GM19438 (cell line): ENCODE measurements around the gene MAGEB10.
"Not testable (repeated sequence)": the region's sequence is repeated elsewhere in the genome, so short reads cannot be mapped to it uniquely, and the experiment has no call there.

Source experiments
- ATAC-seq: cut with Tn5 transposase; IDR thresholded peaks from one replicate; pipeline ENCODE4 v1.9.1; 2021; ENCODE audit warnings: low read depth; ENCODE audit not compliant: unreplicated experiment

Gene MAGEB10

GRCh38 chrX:27807690-27808089, at the start of gene MAGEB10:
Gene MAGEB10, plus strand, starts transcription at chrX:27807990. Its CDS starts 13,317 bp downstream, at chrX:27821307.
- no peak for ATAC-seq

- no peak for ATAC-seq
These were observed 42.1 kb upstream of the MAGEB10 start for GRCh38 chrX:27765718-27766117.

- no peak for ATAC-seq
These were observed 40.4 kb upstream of the MAGEB10 start for GRCh38 chrX:27767387-27767786.

- no peak for ATAC-seq
These were observed 31.8 kb upstream of the MAGEB10 start for GRCh38 chrX:27775984-27776383.

GRCh38 chrX:27796640-27797257, 11.0 kb upstream of the MAGEB10 start:
- no peak for ATAC-seq

DNA sequence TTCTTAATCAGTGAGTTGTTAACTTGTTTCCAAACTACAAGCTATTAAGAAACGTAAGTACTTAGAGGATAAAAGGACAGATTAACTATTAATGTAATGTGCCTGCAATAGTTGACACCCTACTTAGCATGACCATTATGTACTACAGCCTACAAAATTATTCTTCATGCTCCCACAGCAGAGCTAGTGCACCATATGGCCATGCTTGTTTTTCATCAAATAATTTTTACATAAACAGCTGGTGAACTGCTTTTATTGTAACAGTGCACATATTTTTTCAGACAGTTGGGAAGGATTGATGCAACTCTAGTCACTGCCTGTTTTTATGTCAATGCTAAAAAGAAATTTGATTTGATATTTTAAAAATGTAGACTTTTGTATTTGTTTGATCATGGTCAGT, 10.2 kb upstream of the MAGEB10 start:
- ATAC-seq, result no peak

GRCh38 chrX:27808226-27808625, 436 bp downstream of the MAGEB10 start:
- no peak for ATAC-seq

DNA sequence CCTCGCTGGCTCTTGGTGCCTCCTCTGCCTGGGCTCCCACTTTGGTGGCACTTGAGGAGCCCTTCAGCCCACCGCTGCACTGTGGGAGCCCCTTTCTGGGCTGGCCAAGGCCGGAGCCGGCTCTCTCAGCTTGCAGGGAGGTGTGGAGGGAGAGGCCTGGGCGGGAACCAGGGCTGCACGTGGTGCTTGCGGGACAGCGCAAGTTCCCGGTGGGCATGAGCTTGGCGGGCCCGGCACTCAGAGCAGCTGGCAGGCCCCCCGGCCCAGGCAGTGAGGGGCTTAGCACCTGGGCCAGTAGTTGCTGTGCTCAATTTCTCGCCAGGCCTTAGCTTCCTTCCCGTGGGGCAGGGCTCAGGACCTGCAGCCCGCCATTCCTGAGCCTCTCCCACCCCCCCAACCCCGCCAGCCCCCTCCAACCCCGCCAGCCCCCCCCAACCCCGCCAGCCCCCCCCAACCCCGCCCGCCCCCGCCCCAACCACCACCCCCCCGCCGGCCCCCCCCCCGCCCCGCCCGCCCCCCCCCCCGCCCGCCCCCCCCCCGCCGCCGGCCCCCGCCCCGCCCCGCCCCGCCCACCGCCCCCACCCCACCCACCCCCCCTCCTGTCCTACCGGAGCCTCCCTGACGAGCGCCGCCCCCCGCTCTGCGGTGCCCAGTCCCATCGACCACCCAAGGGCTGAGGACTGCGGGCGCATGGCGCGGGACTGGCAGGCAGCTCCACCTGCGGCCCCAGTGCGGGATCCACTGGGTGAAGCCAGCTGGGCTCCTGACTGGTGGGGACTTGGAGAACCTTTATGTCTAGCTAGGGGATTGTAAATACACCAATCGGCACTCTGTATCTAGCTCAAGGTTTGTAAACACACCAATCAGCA, 1.4 kb downstream of the MAGEB10 start:
- ATAC-seq, result not testable (repeated sequence)

GRCh38 chrX:27815209-27815608, 7.4 kb downstream of the MAGEB10 start:
- ATAC-seq, result no peak

- no peak for ATAC-seq
These were observed 16.0 kb downstream of the MAGEB10 start for GRCh38 chrX:27823812-27824211.

- ATAC-seq, result no peak
These were observed 30.4 kb downstream of the MAGEB10 start for GRCh38 chrX:27838185-27838584.

DNA sequence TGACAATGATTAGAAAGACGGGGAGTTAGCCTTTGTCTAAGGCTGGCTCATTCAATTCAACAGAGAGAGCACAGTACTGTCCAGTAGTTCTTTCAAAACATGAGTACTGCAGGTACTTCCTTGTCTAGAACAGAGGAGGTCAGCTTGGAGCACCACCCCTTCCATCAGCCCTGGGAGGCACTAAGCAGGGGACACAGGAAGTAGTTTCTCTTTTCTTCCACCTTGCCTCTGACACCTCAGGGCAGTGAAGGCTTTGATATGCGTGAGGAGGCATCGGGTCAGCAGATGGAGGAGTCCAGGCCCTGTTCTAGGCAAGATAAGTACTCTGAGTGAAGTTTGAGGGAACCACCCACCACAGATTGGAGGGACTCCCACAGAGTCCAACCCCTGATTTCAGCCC, 33.1 kb downstream of the MAGEB10 start:
- no peak for ATAC-seq

- no peak for ATAC-seq
These were observed 35.1 kb downstream of the MAGEB10 start for GRCh38 chrX:27842859-27843258.

- no peak for ATAC-seq
These were observed 52.5 kb downstream of the MAGEB10 start for GRCh38 chrX:27860337-27860736.

DNA sequence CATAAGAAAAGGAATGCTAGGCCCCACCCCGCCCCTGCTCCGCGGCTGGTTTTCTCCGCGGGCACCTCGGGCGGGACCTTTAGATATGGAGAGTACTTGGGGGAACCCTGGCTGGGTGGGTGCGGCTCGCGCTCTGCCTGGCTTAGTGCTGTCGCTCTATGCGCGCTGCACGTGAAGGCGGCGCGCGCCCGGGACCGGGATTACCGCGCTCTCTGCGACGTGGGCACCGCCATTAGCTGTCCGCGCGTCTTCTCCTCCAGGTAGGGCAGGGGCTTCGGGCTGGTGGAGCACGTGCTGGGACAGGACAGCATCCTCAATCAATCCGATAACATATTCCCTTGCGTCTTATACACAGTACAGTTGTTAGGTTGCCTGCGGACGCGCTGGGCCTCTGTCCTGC, 56.0 kb downstream of the MAGEB10 start:
- ATAC-seq, result no peak
